Keratinocyte (primary cell): Measurements from ENCODE around the gene ZBTB20.

ENCODE experiments used
- CTCF ChIP-seq, 3 experiments: IDR thresholded peaks in 1 of 3; conservative IDR thresholded peaks in 1 of 3; optimal IDR thresholded peaks in 1 of 3; 2 replicates in 2 of 3; 3 replicates in 1 of 3; pipeline versions ENCODE3 to v1.5.1; 2011; ENCODE audit warnings: low read length in 3 of 3, mild to moderate bottlenecking in 3 of 3, moderate library complexity in 2 of 3, control low read depth in 1 of 3, inconsistent platforms in 1 of 3; ENCODE audit not compliant: insufficient read depth in 2 of 3; ENCODE audit errors: extremely low read depth in 1 of 3
- EZH2 ChIP-seq: IDR thresholded peaks from one replicate; pipeline ENCODE4 v1.6.1; 2012; ENCODE audit warnings: inconsistent platforms, mild to moderate bottlenecking, low read length, moderate library complexity

DNA sequence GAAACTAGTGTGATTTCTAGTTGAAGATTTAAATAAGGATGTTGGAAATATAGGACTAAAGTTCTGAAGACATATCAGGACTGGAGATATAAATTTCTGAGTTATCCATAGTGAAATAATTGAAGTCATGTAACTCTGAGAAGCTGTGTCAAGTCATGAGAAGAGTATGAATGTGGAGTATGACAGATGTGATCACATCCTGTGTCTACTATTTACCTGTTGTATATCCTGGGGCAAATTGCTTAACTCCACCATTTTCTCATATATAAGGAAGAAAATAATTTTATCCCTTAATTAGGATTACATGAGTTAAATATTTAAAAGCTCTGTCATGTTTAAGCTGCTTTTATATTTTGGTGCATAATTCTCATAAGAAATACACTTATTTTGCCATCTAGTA is 350.3 kb downstream of the ZBTB20 start:
- TF ChIP-seq CTCF (optimal IDR thresholded peaks at IDR 0.05 in 1 of 3, IDR thresholded peaks at IDR 0.05 in 1 of 3, conservative IDR thresholded peaks at IDR 0.05 in 1 of 3; ENCODE audit: extremely low read depth in 1 of 3, insufficient read depth in 2 of 3, low read length in 3 of 3), result no peak
- no peak for TF ChIP-seq EZH2
